NCI-H2227 (cell line): Measurements from ENCODE around the gene ABTB2.
"Not testable (repeated sequence)": the region's sequence is repeated elsewhere in the genome, so short reads cannot be mapped to it uniquely, and the experiment has no call there.

Experiments
- DNase-seq: peaks from one replicate; lab custom pipeline; 2025; ENCODE audit not compliant: unreplicated experiment; lab: John Stamatoyannopoulos, UW

Gene ABTB2

DNA sequence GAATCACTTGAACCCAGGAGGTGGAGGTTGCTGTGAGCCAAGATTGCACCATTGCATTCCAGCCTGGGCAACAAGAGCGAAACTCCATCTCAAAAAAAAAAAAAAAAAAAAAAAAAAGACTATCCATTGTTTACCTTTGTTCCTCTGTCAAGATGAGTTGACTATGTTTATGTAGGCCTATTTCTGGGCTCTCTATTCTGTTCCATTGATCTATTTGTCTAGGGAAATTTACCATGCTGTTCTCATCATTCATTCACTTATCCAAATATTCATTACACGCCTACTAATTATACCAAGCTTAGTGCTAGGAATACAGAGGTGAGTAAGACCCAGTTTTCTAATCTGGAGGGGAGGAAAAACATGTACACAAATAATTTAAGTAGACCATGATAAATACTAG lies 139.1 kb downstream of the ABTB2 start:
- DNase-seq, result not testable (repeated sequence)

DNA sequence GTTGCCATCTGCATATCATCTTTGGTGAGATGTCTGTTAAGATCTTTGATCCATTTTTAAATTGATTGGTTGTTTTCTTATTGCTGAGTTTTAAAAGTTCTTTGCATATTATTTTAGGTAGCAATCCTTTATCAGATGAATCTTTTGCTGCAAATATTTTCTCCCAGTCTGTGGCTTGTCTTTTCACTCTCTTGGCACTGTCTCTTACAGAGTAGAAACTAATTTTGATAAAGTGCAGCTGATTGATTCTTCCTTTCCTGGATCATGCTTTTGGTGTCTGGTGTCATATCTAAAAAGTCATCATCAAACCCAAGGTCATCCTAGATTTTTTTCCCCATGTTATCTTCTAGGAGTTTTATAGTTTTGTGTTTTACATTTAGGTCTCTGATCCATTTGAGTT lies 139.7 kb downstream of the ABTB2 start:
- DNase-seq, result no peak

DNA sequence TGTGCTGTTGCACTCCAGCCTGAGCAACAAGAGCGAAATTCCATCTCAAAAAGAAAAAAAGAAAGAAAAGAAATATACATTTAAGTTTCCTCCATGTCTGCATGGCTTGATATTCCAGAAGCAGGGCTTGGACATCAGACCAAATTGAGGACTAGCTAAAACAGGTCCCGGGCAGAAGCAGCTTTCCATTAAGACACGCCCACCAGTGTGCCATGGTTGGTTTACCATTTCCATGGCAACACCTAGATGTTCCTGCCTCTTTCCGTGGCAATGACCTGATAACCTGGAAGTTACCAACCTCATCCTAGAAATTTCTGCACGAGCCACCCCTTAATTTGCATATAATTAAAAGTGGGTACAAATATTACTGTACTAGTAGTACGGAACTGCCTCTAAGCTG lies 141.1 kb downstream of the ABTB2 start:
- DNase-seq, result no peak

DNA sequence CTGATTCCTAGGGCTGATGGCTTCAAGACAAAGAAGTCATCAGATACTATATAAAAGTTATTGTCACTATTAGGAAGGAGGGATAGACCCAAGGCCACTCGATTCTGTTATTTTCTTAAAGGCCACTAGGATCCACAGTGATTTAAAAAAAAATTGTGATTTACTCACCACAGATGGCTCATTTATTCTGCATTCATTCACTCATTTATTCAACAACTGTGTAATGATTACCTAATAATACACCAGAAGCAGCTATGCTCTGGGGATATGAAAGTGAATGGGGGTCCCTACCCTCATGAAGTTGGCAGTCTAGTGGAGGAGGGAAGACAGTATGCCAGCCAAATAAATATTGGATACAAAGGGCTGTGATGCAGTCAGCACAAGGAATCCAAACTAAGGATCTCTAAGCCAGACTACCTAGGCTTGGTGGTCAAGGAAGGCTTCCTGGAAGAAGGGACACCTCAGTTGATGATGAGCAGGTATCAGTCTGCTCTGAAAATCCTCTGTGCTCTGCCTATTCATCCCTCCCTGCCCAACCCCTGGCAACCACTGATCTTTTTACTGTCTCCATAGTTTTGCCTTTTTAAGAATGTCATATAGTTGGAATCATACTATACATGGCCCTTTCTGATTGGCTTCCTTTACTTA lies 141.9 kb downstream of the ABTB2 start:
- no peak for DNase-seq

DNA sequence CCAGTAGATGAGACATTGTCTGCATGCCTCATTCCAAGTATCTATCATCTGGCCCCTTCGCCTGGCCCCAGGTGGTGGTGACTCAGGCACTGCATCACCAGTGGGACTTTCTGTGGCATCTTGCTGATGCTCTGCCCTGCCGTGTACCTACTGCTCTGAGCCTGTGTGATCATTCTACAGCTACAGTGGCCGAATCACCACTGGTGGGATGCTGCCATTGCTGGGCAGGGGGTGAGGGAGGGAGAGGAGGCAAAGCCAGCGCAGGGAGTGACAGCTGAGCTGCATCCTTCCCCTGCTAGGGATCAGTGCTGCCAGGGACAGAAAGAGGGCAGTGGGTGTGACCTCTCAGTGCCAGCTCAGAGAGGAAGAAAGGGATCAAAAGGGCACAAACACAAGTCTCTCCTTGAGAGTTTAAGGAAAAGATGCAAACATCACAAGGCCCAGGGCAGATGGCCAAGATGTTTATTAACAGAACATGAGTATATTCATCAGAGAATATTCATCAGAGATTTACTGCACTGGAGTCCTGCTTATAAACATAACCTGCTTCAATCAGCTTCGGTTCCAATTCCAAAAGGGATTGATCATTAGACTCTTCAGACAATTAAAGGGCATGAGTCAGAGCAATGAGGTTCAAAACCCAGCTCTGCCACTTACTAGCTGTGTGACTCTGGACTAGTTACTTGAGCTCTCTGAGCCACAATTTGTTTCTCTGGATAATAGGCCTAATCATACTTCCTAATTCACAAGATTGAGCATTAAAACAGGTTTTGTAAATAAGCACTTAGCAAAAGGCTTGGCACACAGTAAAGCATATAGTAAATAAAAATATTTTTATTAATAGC lies 142.6 kb downstream of the ABTB2 start:
- DNase-seq, result no peak

DNA sequence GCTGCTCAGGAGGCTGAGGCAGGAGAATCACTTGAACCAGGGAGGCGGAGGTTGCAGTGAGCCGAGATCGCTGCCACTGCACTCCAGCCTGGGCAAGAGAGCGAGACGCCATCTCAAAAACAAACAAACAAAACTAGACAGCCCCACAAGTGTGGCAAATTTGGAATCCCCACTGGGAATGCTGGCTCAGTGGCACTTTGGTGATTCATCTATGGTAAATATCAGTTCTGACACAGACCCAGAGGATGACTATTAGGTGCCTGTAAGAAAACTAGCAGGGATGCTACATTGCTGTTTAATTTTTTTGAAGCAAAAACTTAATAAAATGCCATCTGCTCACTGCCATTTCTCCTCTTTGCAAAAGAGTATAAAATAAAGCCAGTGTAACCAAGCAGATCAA lies 144.4 kb downstream of the ABTB2 start:
- no peak for DNase-seq

DNA sequence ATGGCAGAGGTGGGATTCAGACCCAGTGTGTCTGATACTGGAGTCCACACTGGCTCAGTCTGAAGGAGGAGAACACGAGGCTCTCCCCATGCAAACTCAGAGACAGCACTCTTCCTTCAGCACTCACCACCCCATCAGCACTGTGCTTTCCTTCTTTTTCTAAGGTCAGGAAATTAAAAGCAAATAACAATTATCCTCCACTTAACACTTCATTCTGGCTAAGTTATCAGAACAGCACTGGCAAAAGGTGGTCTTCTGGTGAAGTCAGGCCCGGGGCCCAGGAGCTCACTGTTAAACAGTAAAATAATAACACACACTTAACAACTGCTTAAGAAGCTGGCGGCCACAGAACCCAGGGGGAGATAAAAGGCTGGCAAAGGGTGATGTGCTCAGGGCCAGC lies 145.2 kb downstream of the ABTB2 start:
- DNase-seq, result no peak

DNA sequence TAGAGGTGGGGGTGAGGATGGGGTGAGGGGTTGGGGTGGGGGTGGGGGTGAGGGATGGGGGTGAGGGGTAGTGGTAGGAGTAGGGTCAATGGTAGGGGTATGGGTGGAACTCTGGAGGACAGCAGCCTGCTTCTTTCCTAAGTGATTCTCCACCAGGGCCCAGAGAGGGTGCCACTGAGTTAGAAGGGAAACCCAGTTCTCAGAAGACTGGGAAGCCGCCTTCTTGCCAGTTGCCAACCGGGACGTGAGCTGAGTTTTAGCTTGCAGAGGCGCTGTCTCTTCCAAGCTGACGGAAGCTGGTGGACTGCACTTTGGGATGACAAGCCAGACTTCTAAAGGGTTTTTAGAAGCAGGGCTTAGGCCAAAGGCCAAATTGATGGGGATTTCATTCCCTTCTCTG lies 148.0 kb downstream of the ABTB2 start:
- DNase-seq, result no peak

DNA sequence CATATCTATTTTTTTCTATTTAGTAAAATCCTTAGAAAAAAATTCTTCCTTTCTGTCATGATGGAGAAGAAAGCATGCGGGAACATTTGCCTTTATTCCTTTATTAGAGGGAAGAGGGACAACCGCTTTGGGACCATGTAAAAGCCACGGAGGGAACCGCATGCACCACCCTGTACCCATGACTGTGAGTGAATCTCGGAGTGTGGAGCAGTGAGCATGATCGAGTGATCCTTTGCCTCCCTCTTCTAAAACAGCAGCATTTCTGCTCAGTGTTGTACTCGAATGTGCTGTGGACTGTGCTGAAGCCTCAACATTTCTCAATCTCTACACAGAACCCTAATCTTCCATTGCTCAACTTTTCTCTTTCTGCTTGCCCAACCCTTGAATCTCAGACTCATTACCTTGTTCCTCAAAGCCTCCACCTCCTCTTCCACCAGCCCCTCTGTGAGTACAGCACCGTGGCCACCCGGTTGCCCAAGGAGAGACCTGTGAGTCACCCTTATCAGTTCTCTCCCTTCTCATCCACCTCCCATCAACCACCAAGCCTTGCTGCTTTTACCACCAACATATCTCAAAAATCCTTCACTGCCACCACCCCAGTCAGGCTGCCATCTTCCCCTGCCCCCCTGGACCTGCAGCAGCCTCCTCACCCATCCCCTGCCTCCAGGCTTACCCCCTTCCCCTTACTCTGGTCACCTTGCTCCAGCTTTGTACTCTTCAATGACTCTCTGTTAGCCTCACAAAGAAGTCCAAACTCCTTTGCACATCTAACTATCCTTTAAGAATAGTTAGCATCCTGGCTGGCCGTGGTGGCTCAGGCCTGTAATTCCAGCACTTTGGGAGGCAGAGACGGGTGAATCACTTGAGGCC lies 149.3 kb downstream of the ABTB2 start:
- no peak for DNase-seq

DNA sequence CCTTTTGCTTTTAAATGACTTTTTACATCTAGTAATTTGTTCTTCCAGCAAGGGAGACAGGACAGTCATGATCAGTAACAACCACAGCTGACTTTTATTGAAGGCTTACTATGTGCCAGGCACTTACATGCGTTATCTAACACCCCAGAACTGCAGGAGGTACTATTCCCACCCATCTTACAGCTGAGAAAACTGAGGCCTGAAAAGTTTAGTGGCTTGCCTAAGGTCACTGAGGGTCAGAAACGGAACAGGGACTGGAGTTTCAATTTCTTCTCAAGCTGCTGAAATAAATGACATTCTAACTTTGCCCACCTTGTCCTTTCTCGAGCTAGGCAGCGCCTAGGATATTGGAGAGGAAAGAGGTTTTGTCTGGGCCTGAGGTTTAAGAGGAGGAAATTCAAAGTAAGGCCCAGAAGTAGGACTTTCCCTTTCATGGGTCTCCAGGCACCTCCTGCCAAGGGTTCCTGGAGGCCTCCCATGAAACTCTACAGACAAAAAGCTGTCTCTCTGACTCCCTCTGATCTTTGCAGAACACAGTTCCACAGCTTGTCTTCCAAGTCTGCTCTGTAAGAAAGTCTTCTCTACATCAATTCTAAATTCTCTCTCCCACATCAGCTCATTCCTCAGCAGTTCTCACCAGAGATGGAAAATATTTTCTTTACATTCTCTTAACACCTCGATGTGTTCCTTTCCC lies 150.2 kb downstream of the ABTB2 start:
- no peak for DNase-seq

DNA sequence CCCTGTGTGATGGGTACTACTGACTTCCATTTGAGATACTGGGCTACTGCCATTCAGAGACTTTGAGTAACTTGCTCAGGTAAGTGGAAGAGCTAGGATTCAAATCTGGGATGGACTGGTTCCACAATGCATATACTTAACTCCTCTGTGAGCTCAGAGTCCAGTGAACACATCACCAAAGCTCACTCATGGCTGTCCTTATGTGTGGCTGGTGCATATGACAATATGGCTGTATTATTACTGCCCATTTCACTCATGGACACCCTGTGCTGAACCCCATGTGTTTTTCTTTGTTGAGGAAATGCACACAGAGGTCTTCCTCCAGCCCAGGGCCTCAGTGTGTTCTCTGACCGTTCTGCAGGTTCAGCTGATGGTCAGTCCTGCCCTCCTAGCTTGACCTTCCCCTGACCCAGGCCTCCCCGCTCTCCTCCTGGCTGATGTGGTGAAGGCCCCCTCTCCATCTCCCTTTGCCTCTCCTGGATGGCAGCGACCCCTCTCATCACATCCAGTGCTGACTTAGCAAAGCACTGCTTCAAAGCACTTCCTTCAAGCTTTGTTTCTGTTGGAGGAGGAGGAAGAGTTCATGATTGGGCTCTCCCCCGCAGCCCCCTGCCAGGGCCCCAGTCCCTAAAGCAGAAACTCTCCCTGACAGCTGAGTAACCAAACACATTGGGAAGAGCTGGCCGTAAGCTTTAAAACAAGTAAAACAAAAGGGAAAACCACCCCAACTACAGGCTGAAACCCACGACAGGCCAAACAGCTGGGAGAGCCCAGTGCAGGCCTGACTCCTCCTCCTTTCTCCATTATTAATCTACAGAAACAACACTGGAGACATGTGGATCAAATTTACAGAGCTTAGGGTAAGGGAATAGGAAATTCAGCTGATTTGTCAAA lies 151.2 kb downstream of the ABTB2 start:
- no peak for DNase-seq

DNA sequence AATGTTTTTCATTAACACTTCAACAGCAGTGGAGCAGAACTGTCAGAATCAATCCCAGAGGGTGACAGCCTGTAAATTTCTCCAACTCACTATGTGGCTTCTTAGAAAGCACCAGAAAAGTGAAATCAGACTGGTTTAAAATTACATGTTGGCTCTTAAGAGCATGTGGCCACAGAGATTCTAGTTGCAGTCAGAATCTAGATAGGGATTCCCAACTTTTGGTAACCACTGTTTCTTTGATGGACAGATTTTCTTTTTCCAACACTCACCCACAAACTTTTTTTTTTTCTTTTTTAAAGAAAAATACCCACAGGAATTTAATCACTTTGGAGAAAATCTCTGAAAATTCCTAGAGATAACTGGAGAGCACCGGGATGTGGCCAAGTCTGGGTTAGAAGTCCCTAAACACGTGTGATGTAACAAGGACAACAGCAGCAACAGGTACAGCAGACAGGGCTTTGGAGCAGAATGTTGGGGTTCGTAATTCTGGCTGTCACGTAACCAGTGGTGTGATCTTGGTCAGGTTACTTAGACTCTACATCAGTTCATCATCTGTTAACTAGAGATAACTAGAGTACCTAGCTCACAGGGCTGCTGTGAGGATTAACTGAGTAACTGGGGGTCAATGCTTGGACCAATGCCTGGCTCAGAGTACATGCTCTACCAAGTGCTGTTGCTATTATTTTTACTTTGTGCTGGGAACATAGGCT lies 152.3 kb downstream of the ABTB2 start:
- no peak for DNase-seq

DNA sequence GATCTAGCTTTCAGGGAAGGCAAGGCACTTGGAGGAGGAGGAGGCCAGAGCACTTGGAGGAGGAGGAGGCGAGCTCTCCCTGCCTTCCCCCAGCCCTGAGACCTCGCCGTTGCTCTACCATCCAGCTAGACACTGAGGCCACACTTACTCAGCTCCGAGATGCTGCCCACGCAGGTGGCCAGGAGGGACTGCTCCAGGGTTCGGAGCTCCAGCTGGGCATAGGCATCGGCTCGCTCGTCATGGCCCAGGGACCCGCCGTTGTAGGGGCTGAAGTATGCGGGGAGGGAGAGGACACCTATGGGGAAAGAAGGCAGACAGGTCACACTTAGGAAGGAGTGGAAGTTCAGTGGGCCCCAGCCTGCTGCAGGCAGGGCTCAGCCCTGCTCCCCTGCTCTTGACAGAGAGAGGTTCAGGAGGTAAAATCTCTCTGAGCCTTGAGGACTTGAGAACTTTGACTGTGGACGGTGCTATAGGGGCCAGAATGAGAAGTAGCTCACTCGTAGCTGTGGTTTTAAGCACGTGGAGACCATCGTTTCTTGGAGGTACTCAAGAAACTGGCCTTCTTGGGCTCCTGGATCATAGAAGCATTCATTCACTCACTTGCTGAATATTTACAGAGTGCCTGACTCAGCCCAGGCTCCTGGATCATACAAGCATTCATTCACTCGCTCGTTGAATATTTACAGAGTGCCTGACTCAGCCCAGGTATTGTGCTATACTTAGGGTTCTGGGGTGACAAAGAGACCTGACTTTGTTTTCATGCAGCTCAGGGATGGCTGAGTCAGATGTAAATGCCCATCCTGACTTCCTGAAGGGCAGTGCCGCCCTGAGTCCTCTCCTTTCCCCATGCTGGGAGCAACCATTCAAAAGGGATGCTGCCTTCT lies 153.2 kb downstream of the ABTB2 start:
- DNase-seq, result no peak

DNA sequence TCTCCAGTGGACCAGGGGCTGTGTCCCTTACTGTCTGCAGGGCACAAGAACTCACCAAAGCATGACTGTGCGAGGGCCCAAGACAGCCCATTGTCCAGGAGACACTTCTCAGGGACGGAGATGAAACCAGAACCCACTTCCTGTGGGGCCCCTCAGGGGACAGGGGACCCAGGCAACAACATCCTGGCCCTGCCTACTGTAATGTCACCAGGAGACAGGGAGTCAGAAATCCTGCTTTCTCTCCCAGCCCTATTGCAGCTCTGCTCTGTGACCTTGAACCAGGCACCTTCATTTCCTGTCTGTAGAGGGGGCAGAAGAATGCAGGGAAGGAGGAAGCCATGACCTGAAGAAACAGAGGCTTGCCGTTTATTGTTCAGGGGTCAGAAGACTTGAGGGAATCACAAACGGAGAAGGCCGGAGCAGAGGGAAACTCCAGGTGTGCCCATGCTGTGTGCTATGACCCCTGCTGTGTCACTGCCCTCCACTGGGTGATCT lies 154.4 kb downstream of the ABTB2 start:
- DNase-seq, result no peak

DNA sequence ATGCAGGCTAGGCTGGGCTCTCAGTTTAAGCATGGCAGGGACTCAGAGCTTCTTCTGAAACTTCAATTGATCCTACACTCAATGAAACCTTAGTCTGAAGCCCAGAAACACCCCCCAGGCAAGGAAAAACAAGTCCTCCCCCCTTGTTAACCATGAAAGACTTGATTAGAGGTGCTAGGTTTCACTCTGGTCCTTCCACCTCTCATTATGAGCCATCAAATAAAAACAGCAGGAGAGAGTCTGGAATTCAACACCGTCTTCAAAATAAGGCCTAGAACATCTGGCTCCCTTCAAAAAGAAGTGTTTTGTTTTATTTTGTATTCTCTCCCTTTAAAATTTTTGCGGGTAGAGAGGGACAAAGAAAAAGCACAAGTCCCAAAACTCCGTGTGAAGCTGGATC lies 156.7 kb downstream of the ABTB2 start:
- DNase-seq, result no peak

DNA sequence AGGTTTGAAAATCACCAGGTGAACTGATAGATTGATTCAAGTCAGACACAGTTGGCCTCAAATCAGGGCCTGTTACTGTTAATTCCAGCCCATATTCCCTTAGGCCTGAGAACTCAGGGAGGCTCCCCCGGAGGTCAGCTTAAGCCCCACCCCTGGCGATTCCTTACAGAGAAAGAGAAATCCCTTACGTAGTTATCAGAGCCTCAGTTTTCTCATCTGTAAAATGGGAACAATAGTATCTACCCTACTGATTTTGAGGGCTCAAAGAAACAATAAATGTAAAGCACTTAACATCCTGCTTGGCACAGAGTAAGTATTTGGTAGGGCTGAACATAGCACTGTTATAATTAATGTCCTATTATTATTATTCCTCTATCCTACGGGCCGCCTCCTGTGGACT lies 158.3 kb downstream of the ABTB2 start:
- no peak for DNase-seq

DNA sequence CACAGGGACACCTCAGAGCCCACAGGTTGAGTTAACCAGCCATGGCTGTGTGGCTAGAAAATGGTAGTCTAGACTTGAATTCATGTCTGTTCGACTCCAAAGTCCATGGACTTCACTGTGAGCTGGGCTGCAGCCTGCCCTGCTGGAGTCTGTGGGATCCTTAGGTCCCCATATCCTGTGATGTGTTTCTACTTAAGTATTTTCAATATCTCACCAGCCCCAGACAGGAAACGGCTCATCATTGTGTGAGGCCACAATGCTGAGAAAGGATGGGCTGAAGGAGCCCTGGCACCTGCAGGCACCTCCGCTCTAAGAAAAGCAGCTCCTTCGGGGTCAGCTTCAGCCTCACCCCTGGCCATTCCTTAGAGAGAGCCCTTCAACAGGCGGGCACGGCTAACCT lies 159.3 kb downstream of the ABTB2 start:
- no peak for DNase-seq

DNA sequence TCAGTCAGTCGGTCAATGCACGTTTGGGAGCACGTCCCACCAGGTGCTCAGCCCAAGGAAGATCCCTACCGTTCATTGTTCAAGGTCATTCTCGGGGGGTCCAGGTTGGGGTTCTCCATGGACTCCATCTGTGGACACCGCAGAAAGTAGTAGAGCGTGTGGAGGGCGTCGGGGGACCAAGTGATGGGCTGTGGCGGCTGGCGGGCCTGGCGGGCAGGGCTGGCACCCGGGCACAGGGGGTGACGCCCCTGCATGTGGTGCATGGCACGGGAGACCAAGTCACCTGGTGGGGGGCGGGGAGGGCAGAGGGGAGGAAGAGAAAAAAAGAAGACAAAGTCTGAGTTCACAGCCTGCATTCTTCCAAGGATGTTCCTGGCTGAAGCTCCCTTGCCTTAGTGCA lies 160.6 kb downstream of the ABTB2 start:
- no peak for DNase-seq
